Fibroblast of mammary gland (primary cell): ENCODE data around the gene VMP1.

Source experiments
- DNase-seq: peaks from one replicate; pipeline ENCODE4 v3.0.0-alpha.2; 2010; ENCODE audit warnings: low read depth
- H3K4me3 ChIP-seq: 2 replicates; pipeline ENCODE4 v1.5.1; 2011; ENCODE audit warnings: low read depth, mild to moderate bottlenecking, low read length, moderate library complexity; ENCODE audit not compliant: control insufficient read depth
- TF ChIP-seq, protein P1 (sequence below): conservative IDR thresholded peaks from 2 replicates; pipeline ENCODE4 v1.5.1; 2011; ENCODE audit warnings: low read depth, low read length, inconsistent platforms; ENCODE audit not compliant: control insufficient read depth, insufficient read depth

Gene VMP1

DNA sequence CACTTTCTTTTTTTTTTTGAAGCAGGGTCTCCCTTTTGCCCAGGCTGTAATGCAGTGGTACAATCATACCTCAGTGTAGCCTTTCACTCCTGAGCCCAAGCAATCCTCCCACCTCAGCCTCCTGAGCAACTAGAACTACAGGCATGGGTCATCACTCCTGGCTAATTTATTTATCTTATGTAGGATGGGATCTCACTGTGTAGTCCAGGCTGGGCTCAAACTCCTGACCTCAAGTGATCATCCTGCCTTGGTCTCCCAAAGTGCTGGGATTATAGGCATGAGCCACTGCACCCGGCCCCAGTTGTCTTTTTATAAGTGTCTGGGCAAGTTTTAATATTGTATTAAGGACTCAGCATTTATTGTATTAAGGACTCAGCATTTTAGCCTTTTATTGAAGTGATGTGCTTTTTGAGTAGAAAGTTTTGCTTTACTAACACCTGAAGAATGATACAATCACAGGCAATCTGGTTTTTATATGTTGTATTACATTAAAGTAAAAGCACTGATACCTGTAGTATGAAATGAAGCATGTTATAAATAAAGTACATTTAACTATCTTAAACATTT, 22.9 kb downstream of the VMP1 start:
- no peak overlapping the region for H3K4me3 ChIP-seq
- TF ChIP-seq, protein P1, sequence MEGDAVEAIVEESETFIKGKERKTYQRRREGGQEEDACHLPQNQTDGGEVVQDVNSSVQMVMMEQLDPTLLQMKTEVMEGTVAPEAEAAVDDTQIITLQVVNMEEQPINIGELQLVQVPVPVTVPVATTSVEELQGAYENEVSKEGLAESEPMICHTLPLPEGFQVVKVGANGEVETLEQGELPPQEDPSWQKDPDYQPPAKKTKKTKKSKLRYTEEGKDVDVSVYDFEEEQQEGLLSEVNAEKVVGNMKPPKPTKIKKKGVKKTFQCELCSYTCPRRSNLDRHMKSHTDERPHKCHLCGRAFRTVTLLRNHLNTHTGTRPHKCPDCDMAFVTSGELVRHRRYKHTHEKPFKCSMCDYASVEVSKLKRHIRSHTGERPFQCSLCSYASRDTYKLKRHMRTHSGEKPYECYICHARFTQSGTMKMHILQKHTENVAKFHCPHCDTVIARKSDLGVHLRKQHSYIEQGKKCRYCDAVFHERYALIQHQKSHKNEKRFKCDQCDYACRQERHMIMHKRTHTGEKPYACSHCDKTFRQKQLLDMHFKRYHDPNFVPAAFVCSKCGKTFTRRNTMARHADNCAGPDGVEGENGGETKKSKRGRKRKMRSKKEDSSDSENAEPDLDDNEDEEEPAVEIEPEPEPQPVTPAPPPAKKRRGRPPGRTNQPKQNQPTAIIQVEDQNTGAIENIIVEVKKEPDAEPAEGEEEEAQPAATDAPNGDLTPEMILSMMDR, result no peak
- DNase-seq, result no peak

DNA sequence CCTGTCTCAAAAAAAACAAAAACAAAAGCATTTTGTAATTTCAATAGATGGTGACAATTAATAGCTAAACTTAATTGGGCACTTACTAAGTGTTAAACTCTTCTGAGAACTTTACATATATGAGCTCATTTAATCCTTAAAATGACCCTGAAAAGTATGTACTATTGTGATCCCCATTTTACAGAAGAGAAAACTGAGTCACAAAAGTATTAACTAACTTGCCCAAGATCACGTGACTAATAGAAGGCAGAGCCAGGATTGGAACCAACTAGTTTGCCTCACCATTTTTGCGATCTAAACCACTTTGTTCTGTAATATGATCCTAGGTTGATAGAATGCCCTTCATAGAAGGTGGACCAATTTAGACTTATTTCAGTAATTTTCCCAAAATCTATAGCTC, 26.2 kb downstream of the VMP1 start:
- TF ChIP-seq, protein P1, result no peak

DNA sequence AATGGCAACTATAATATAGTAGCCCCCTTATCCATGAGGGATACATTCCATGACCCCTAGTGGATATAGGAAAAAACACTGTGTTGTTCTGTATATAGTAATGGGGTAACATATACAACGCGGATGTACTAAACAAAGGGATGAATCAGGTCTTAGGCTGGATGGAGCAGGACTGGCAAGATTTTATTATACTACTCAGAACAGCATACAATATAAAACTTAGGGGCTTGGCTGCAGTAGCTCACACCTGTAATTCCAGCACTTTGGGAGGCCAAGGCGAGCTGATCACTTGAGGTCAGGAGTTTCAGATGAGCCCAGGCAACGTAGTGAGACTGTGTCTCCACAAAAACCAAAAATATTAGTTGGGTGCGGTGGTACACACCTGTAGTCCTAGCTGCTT, 26.8 kb downstream of the VMP1 start:
- TF ChIP-seq, protein P1, result no peak
- DNase-seq, result no peak
- H3K4me3 ChIP-seq, result no peak overlapping the region

More for the DNA sequence above, 26.2 kb downstream of the VMP1 start:
- no peak overlapping the region for H3K4me3 ChIP-seq
- DNase-seq, result no peak

DNA sequence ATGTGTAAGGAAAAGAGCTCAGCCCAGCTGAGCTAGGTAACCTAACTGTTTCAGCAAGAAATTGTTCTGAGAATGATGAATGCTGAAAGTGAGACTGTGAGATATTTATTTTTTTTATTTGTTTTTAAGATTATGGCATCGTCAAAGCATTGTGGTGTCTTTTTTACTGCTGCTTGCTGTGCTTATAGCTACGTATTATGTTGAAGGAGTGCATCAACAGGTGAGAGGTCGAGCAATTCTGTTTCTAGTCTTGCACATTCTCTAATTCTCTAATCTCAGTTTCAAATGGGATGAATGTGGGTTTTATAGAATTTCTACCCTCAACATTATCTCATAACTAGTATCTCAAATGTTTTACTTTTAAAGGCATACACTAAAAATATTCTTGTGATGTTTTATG, 29.9 kb downstream of the VMP1 start:
- TF ChIP-seq, protein P1, result no peak
- no peak overlapping the region for H3K4me3 ChIP-seq
- DNase-seq, result no peak

DNA sequence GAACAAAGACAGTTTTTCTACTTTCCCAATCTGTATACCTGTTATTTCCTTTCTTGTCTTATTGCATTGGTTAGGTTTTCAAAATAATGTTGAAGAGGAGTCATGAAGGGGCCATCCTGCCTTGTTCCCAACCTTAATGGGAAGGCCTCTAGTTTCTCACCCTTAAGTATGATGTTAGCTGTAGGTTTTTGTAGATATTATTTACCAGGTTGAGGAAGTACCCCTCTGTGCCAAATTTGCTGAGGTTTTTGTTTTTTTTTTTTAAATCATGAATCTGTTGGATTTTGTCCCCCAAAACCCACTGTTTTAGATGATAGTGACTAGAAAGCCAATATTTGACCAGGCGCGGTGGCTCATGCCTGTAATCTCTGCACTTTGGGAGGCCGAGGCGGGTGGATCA, 36.4 kb downstream of the VMP1 start:
- DNase-seq, result no peak
- TF ChIP-seq, protein P1, result no peak
- H3K4me3 ChIP-seq, result no peak overlapping the region

DNA sequence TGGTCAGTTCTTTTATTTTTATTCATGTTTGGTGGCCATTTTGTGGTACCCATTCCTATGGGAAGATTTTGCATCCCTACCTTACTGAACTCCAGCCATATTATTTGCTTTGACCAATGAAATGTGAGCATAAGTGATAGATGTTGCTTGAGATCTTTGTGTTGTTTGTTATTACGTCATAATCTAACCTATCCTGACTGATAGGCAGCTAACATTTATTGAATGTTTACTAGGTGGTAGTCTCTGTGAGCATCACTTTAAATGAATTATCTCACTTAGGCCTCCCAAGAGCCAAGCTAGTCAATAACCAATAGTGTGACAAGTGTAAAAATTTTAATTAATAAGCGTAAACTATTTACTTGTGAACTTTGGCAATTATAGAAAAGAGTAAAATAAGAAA, 37.6 kb downstream of the VMP1 start:
- no peak overlapping the region for H3K4me3 ChIP-seq
- TF ChIP-seq, protein P1, result no peak
- DNase-seq, result no peak

DNA sequence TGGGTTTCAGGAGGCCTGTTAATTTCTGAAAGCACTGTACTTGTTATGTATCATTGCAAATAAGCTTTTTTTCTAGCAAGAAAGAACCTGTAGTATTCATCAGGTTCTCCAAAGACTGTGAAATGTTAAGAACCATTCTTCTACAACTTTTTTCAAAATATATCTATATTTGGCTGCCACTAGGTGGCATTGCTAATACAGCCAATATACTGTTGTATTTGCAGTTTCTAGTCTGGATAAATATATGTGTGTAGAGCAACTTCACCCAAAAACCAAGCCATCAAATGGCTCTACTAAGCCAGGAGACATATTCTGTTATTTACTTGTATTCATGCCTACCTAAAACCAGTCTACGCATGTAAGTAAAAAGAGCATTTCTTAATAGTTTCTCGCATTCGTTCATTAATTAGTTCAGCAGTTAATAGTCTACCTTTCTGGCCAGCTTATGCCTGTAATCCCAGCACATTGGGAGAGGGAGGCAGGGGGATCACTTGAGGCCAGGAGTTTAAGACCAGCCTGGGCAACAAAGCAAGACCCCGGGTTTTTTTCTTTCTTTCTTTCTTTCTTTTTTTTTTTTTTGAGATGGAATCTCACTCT, 39.5 kb downstream of the VMP1 start:
- H3K4me3 ChIP-seq, result no peak overlapping the region
- TF ChIP-seq, protein P1, result peak; percentile 69
- DNase-seq, result peak; percentile 74
